VCaP (cell line): ENCODE measurements around the gene OLFML2A.

Experiments used
- H3K27ac ChIP-seq: fragments of 450-650 bp; 2 replicates; pipeline ENCODE4 v1.5.1; 2017
- CTCF ChIP-seq: fragments of 450-650 bp; conservative IDR thresholded peaks from 2 replicates; pipeline ENCODE4 v1.5.1; 2017; ENCODE audit warnings: mild to moderate bottlenecking, moderate library complexity

The OLFML2A gene

GRCh38 chr9:124860582-124861341, 83.8 kb downstream of the OLFML2A start:
- TF ChIP-seq CTCF = no peak
- peak overlapping the region; percentile 93 for H3K27ac ChIP-seq

- peak within 1 kb of the TSS; percentile 93 for H3K27ac ChIP-seq
- peak; percentile 38 for TF ChIP-seq CTCF
These were observed 84.7 kb downstream of the OLFML2A start, which contains the start of the genes ARPC5L and RPL35 for GRCh38 chr9:124861342-124862229. TSS of gene ARPC5L (plus strand) at chr9:124862130. CDS start at chr9:124869291, 7,161 bp downstream. TSS of gene RPL35 (minus strand) at chr9:124861957. CDS start at chr9:124861912, 45 bp downstream.

DNA sequence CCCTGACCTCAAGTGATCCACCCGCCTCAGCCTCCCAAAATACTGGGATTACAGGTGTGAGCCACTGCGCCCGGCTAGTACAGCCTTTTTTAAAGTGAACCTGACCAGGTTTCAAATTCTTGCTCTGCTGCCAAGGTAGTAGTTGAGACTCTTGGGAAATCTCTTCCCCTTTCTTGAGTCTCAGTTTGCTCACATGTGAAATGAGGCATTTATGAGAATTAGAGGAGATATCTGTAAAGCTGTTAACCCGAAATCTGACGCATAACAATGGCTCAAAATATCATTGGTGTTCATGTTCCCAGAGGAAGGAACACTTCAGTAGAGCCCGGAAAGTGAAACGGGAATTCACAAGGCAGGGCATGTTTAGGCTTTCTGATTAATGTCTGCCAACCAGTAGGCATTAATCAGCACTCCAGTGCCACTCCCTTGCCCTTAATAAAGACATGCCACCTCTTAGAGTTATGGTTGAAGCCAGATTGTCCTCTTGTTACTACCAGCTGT, 86.5 kb downstream of the OLFML2A start:
- TF ChIP-seq CTCF = no peak
- H3K27ac ChIP-seq = peak overlapping the region; percentile 93; the same call in 1 of the 2 replicates
